ENCODE data around the gene TUBGCP3. TPM values are rescaled to one million over a fixed set of nuclear protein-coding genes. Genes with fewer than 3 reads are reported as not detected.
"Not testable (repeated sequence)": the region's sequence is repeated elsewhere in the genome, so short reads cannot be mapped to it uniquely, and the experiment has no call there.

The TUBGCP3 gene
- total and polyA plus RNA-seq, 2 experiments from 2014 or later: 12.0 to 12.2 TPM

DNA sequence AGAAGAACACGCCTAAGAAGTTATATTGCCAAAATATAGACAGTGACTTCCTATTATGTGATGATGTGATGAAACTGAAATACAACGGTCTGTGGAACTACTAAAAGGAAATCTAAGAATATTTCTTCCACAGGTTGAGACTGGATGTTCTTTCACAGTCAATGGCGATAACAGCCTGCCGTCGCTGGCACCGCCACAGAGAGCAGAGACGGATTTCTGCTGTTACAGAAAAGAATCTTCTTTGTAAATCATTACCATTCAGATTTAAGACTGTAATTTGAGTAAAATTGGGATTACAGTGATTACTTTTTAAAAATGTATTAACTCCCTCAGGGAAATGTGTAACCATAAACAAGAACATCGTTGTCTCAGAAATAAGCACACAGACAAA is 100.8 kb downstream of the TUBGCP3 start:
- no peak overlapping the region for H2AFZ ChIP-seq
- H3K4me1 ChIP-seq (ENCODE audit: insufficient read depth): no peaks in the 10 kb centered on the region
- no peak overlapping the region for H3K4me3 ChIP-seq
- H3K9me2 ChIP-seq (ENCODE audit: insufficient read depth): no peaks in the 10 kb centered on the region
- in situ Hi-C loops (cut with MboI): no loop called here
- H3K4me2 ChIP-seq (ENCODE audit: unreplicated experiment): no peak overlapping the region
- H3K9me3 ChIP-seq (ENCODE audit: low read depth): no peaks in the 10 kb centered on the region
- TF ChIP-seq EZH2 (IDR thresholded peaks at IDR 0.05; ENCODE audit: insufficient read depth, poor library complexity, severe bottlenecking) (no peak), EZH2phosphoT487 (IDR thresholded peaks at IDR 0.05; ENCODE audit: insufficient read depth, low read depth) (no peak)
- no peaks in the 10 kb centered on the region for H4K20me1 ChIP-seq (ENCODE audit: insufficient read depth)
- no peaks in the 10 kb centered on the region for H3K79me2 ChIP-seq (ENCODE audit: insufficient read depth)
- H3K27me3 ChIP-seq (replicated peaks; ENCODE audit: insufficient read depth): no peaks in the 10 kb centered on the region
- H3F3A ChIP-seq (ENCODE audit: insufficient read depth): no peaks in the 10 kb centered on the region
- H3K9ac ChIP-seq: no peak overlapping the region
- H3K27ac ChIP-seq: no peak overlapping the region
- DNase-seq: no peak
- no peaks in the 10 kb centered on the region for H3K36me3 ChIP-seq (ENCODE audit: low read depth)
- 49 to 54% methylated on average over 8 of the region's 8 CpGs for WGBS, 2 experiments (ENCODE audit: low coverage in 1 of 2, low lambda C conversion rate in 2 of 2, missing lambda C conversion rate in 2 of 2)

DNA sequence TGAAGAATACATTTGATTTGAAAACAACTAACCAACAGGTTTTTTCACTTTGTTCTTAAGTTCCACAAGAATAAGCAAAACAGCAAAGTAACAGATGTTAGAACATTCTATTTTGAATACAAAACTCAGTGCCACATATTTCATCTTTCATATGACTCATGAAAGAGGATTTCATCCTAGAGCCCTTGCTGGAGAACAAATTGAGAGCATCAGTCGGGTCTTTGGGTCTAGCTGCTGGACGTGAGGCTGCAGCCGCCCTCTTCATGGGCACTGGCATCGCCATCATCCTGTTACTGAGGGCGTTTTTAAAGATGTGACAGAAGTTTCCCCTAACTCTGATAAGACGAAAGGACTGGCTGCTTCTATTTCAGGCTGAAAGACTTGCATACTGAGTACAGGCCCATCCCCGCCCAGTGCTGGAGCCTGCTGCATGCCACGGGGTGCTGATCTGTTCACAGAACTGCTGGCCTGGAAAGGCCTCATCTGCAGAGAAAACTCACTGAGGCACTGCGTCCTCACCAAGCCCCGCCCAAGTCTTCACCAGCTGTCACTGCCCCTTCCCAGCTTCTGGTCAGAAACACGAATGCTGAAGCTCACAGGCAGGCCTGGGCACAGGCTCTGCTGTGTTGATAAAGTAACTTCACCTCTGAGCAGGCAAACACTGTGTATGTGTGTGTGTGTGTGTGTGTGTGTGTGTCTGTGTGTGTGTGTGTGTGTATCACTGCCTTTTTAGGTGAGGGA is 101.4 kb downstream of the TUBGCP3 start:
- H3K27me3 ChIP-seq (replicated peaks; ENCODE audit: insufficient read depth): no peaks in the 10 kb centered on the region
- H3K4me2 ChIP-seq (ENCODE audit: unreplicated experiment): no peak overlapping the region
- in situ Hi-C loops (cut with MboI): no loop called here
- H3K9me3 ChIP-seq (ENCODE audit: low read depth): no peaks in the 10 kb centered on the region
- H3K4me3 ChIP-seq: no peak overlapping the region
- 24 to 35% methylated on average over 11 of the region's 11 CpGs for WGBS, 2 experiments (ENCODE audit: low coverage in 1 of 2, low lambda C conversion rate in 2 of 2, missing lambda C conversion rate in 2 of 2)
- TF ChIP-seq EZH2 (IDR thresholded peaks at IDR 0.05; ENCODE audit: insufficient read depth, poor library complexity, severe bottlenecking): no peak
- no peak for TF ChIP-seq EZH2phosphoT487 (IDR thresholded peaks at IDR 0.05; ENCODE audit: insufficient read depth, low read depth)
- no peak overlapping the region for H3K9ac ChIP-seq
- H3K79me2 ChIP-seq (ENCODE audit: insufficient read depth): no peaks in the 10 kb centered on the region
- no peaks in the 10 kb centered on the region for H3K9me2 ChIP-seq (ENCODE audit: insufficient read depth)
- peak; percentile 27 for DNase-seq
- no peaks in the 10 kb centered on the region for H3K36me3 ChIP-seq (ENCODE audit: low read depth)
- H3F3A ChIP-seq (ENCODE audit: insufficient read depth): no peaks in the 10 kb centered on the region
- H2AFZ ChIP-seq: no peak overlapping the region
- H3K4me1 ChIP-seq (ENCODE audit: insufficient read depth): no peaks in the 10 kb centered on the region
- no peak overlapping the region for H3K27ac ChIP-seq
- no peaks in the 10 kb centered on the region for H4K20me1 ChIP-seq (ENCODE audit: insufficient read depth)

DNA sequence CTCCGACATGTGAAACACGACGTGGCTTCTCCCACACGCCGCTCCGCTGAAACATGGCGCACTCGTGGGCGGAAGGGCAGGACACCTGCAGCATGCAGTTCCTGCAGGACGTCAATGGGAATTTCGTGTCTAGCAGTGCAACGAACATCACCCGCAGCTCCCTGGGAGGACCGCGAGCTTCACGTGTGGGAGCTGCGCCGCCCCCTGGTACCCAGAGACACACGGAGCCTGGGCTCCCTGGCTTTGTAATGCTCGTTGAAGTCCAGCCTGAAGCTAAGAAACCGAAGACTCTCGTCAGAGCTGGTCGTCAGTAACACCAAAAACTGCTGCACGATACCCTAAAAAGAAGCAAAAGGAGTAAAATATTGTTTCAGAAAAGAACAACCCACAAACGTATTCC is 102.1 kb downstream of the TUBGCP3 start:
- 95 to 97% methylated on average over 15 to 25 of the region's 25 CpGs for WGBS, 2 experiments (ENCODE audit: low coverage in 1 of 2, low lambda C conversion rate in 2 of 2, missing lambda C conversion rate in 2 of 2)
- H3K9ac ChIP-seq; H3K79me2 ChIP-seq (ENCODE audit: insufficient read depth); H3K9me2 ChIP-seq (ENCODE audit: insufficient read depth); H2AFZ ChIP-seq; H3K4me1 ChIP-seq (ENCODE audit: insufficient read depth); H3K4me2 ChIP-seq (ENCODE audit: unreplicated experiment); H3K36me3 ChIP-seq (ENCODE audit: low read depth); H3K27ac ChIP-seq; in situ Hi-C loops (cut with MboI); H3K27me3 ChIP-seq (replicated peaks; ENCODE audit: insufficient read depth); H3K9me3 ChIP-seq (ENCODE audit: low read depth); H3K4me3 ChIP-seq; H3F3A ChIP-seq (ENCODE audit: insufficient read depth); DNase-seq; H4K20me1 ChIP-seq (ENCODE audit: insufficient read depth): not testable (repeated sequence)

DNA sequence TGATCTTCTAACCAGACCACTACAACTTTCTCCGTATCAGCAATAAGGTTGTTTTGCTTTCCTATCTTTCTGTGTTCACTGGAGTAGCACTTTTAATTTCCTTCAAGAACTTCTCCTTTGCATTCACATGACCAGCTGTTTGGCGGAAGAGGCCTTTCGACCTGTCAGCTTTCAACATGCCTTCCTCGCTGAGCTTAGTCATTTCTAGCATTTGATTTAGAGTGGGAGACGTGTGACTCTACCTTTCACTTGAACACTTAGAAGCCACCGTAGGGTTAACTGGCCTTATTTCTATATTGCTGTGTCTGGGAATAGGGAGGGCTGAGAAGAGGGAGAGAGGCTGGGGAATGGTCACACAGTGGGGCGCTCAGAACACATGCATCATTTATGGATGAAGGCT is 104.7 kb downstream of the TUBGCP3 start:
- H3K4me2 ChIP-seq (ENCODE audit: unreplicated experiment): no peak overlapping the region
- H4K20me1 ChIP-seq (ENCODE audit: insufficient read depth): no peaks in the 10 kb centered on the region
- H3F3A ChIP-seq (ENCODE audit: insufficient read depth): no peaks in the 10 kb centered on the region
- in situ Hi-C loops (cut with MboI): no loop called here
- H3K27me3 ChIP-seq (replicated peaks; ENCODE audit: insufficient read depth): no peaks in the 10 kb centered on the region
- H3K9ac ChIP-seq: no peak overlapping the region
- H3K27ac ChIP-seq: no peak overlapping the region
- H3K9me2 ChIP-seq (ENCODE audit: insufficient read depth): no peaks in the 10 kb centered on the region
- H3K79me2 ChIP-seq (ENCODE audit: insufficient read depth): no peaks in the 10 kb centered on the region
- no peak overlapping the region for H3K4me3 ChIP-seq
- H3K9me3 ChIP-seq (ENCODE audit: low read depth): no peaks in the 10 kb centered on the region
- H3K4me1 ChIP-seq (ENCODE audit: insufficient read depth): no peaks in the 10 kb centered on the region
- no peak for DNase-seq
- H3K36me3 ChIP-seq (ENCODE audit: low read depth): no peaks in the 10 kb centered on the region
- no peak overlapping the region for H2AFZ ChIP-seq
- no peak for TF ChIP-seq EZH2 (IDR thresholded peaks at IDR 0.05; ENCODE audit: insufficient read depth, poor library complexity, severe bottlenecking)
- no peak for TF ChIP-seq EZH2phosphoT487 (IDR thresholded peaks at IDR 0.05; ENCODE audit: insufficient read depth, low read depth)
- 89 to 92% methylated on average over 7 of the region's 7 CpGs for WGBS, 2 experiments (ENCODE audit: low coverage in 1 of 2, low lambda C conversion rate in 2 of 2, missing lambda C conversion rate in 2 of 2)

DNA sequence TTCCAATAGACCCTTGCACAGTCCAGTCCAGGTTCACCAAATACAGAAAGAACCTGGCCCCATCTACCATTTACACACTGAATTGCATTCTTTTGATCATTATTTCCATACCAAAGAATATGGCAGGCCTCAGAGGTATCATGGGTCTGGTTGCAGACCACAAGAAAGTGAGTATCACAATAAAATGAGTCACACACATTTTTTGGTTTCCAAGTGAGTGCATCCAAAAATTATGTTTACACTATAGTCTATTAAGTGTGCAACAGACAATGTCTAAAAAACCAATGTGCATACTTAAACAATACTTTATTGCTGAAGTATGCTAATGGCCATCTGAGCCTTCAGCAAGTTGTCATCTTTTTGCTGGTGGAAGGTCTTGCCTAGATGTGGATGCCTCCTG is 106.5 kb downstream of the TUBGCP3 start:
- H3K79me2 ChIP-seq (ENCODE audit: insufficient read depth): no peaks in the 10 kb centered on the region
- in situ Hi-C loops (cut with MboI): no loop called here
- H3K9me2 ChIP-seq (ENCODE audit: insufficient read depth): no peaks in the 10 kb centered on the region
- H3K4me1 ChIP-seq (ENCODE audit: insufficient read depth): no peaks in the 10 kb centered on the region
- TF ChIP-seq EZH2 (IDR thresholded peaks at IDR 0.05; ENCODE audit: insufficient read depth, poor library complexity, severe bottlenecking) (no peak), EZH2phosphoT487 (IDR thresholded peaks at IDR 0.05; ENCODE audit: insufficient read depth, low read depth) (no peak)
- no peaks in the 10 kb centered on the region for H3K36me3 ChIP-seq (ENCODE audit: low read depth)
- H2AFZ ChIP-seq: no peak overlapping the region
- no peaks in the 10 kb centered on the region for H3K27me3 ChIP-seq (replicated peaks; ENCODE audit: insufficient read depth)
- DNase-seq: no peak
- H4K20me1 ChIP-seq (ENCODE audit: insufficient read depth): no peaks in the 10 kb centered on the region
- no peak overlapping the region for H3K4me3 ChIP-seq
- no peaks in the 10 kb centered on the region for H3F3A ChIP-seq (ENCODE audit: insufficient read depth)
- no peak overlapping the region for H3K9ac ChIP-seq
- H3K9me3 ChIP-seq (ENCODE audit: low read depth): no peaks in the 10 kb centered on the region
- H3K27ac ChIP-seq: no peak overlapping the region
- no peak overlapping the region for H3K4me2 ChIP-seq (ENCODE audit: unreplicated experiment)
